Mesendoderm (in vitro differentiated cells): ENCODE data around the gene LIX1.
"Not testable (repeated sequence)": the region's sequence is repeated elsewhere in the genome, so short reads cannot be mapped to it uniquely, and the experiment has no call there.

ENCODE experiments used
- DNase-seq: peaks from one replicate; pipeline ENCODE4 v3.0.0; 2013
- H2AK5ac ChIP-seq: 2 replicates; pipeline ENCODE4 v1.6.1; 2013; ENCODE audit warnings: low read length, inconsistent platforms
- H2BK120ac ChIP-seq: 2 replicates; pipeline ENCODE4 v1.6.1; 2013; ENCODE audit warnings: low read depth, mild to moderate bottlenecking, low read length, moderate library complexity, mixed read lengths
- H2BK15ac ChIP-seq: replicated peaks from 2 replicates; pipeline ENCODE4 v1.6.1; 2013; ENCODE audit warnings: low read depth, mild to moderate bottlenecking, moderate library complexity
- H2BK5ac ChIP-seq: 2 replicates; pipeline ENCODE4 v1.6.1; 2013; ENCODE audit warnings: low read length, inconsistent platforms
- H3K18ac ChIP-seq: 2 replicates; pipeline ENCODE4 v1.6.1; 2013; ENCODE audit warnings: mild to moderate bottlenecking, low read length, mixed read lengths
- H3K23ac ChIP-seq: one replicate; pipeline ENCODE4 v1.6.1; 2013; ENCODE audit warnings: low read length
- H3K27ac ChIP-seq: 2 replicates; pipeline ENCODE4 v1.5.1; 2013; ENCODE audit warnings: low read depth, mild to moderate bottlenecking, inconsistent platforms, low read length, moderate library complexity
- H3K27me3 ChIP-seq: 2 replicates; pipeline ENCODE4 v1.6.1; 2013; ENCODE audit warnings: low read length, control low read depth, mild to moderate bottlenecking, inconsistent platforms; ENCODE audit not compliant: insufficient read depth, poor library complexity
- H3K36me3 ChIP-seq: 2 replicates; pipeline ENCODE4 v1.6.1; 2013; ENCODE audit warnings: low read length, inconsistent platforms; ENCODE audit not compliant: control insufficient read depth, insufficient read depth
- H3K4ac ChIP-seq: one replicate; pipeline ENCODE4 v1.6.1; 2013; ENCODE audit warnings: low read depth, mild to moderate bottlenecking, low read length, moderate library complexity
- H3K4me1 ChIP-seq: 2 replicates; pipeline ENCODE4 v1.6.1; 2013; ENCODE audit warnings: low read depth, low read length, inconsistent platforms; ENCODE audit not compliant: control insufficient read depth
- H3K4me2 ChIP-seq: 2 replicates; pipeline ENCODE4 v1.6.1; 2013; ENCODE audit warnings: low read length
- H3K4me3 ChIP-seq: 2 replicates; pipeline ENCODE4 v1.5.1; 2013; ENCODE audit warnings: mild to moderate bottlenecking, low read length
- H3K56ac ChIP-seq: one replicate; pipeline ENCODE4 v1.6.1; 2013; ENCODE audit warnings: low read length
- H3K79me1 ChIP-seq: 2 replicates; pipeline ENCODE4 v1.6.1; 2013; ENCODE audit warnings: low read length, inconsistent platforms
- H3K79me2 ChIP-seq: 2 replicates; pipeline ENCODE4 v1.6.1; 2013; ENCODE audit warnings: mild to moderate bottlenecking, low read length; ENCODE audit not compliant: control insufficient read depth, insufficient read depth
- H3K9ac ChIP-seq: 2 replicates; pipeline ENCODE4 v1.6.1; 2013; ENCODE audit warnings: low read length, inconsistent platforms
- H4K5ac ChIP-seq: one replicate; pipeline ENCODE4 v1.6.1; 2013; ENCODE audit warnings: low read length
- H4K8ac ChIP-seq: one replicate; pipeline ENCODE4 v1.6.1; 2013; ENCODE audit warnings: low read depth, mild to moderate bottlenecking, control low read depth, low read length, moderate library complexity
- WGBS: extraction: QIAGEN DNeasy Blood & Tissue Kit; methylation state at CpG from one replicate; pipeline ENCODE4 v1.1.7; 2013; ENCODE audit warnings: low lambda C conversion rate, missing lambda C conversion rate; ENCODE audit not compliant: insufficient coverage; ENCODE audit errors: extremely low coverage; 5-methylcytosine and 5-hydroxymethylcytosine counted together

LIX1 gene

GRCh38 chr5:97182571-97183099, 40.2 kb upstream of the LIX1 start:
- peak overlapping the region; percentile 39 for H3K18ac ChIP-seq
- peaks cover 7% of the 10 kb centered on the region for H3K36me3 ChIP-seq
- H3K4me1 ChIP-seq, result no peaks in the 10 kb centered on the region
- peak overlapping the region; percentile 36 for H2BK5ac ChIP-seq
- H3K9ac ChIP-seq, result peak overlapping the region; percentile 79
- peak overlapping the region; percentile 97 for H4K8ac ChIP-seq
- no peak overlapping the region for H2AK5ac ChIP-seq
- peaks cover 4% of the 10 kb centered on the region for H3K79me1 ChIP-seq
- H3K56ac ChIP-seq, result peak overlapping the region; percentile 89
- H2BK15ac ChIP-seq, result no peak overlapping the region
- peaks cover 16% of the 10 kb centered on the region for H3K79me2 ChIP-seq
- H3K27ac ChIP-seq, result peak overlapping the region; percentile 16
- H3K4me2 ChIP-seq, result peak overlapping the region; percentile 10
- H3K23ac ChIP-seq, result no peak overlapping the region
- no peak overlapping the region for H2BK120ac ChIP-seq
- no peak for DNase-seq
- H3K27me3 ChIP-seq, result no peaks in the 10 kb centered on the region
- H3K4me3 ChIP-seq, result peak overlapping the region; percentile 68
- H3K4ac ChIP-seq, result peak overlapping the region; percentile 0
- H4K5ac ChIP-seq, result no peak overlapping the region
- WGBS, result no CpG with 5 or more reads among the region's 12 CpGs

- Histone ChIP-seq H3K9ac (peak overlapping the region; percentile 79), H3K4me3 (peak overlapping the region; percentile 68), H3K4me1 (no peaks in the 10 kb centered on the region), H2BK5ac (no peak overlapping the region), H3K18ac (no peak overlapping the region), H3K4me2 (peak overlapping the region; percentile 10), H2BK15ac (no peak overlapping the region), H2AK5ac (no peak overlapping the region), H3K79me1 (peaks cover 4% of the 10 kb centered on the region), H3K36me3 (peaks cover 7% of the 10 kb centered on the region), H2BK120ac (no peak overlapping the region), H3K27ac (no peak overlapping the region), H3K4ac (no peak overlapping the region), H4K5ac (no peak overlapping the region), H3K79me2 (peaks cover 16% of the 10 kb centered on the region), H3K23ac (no peak overlapping the region), H3K56ac (peak overlapping the region; percentile 26), H4K8ac (no peak overlapping the region), H3K27me3 (no peaks in the 10 kb centered on the region)
- WGBS, result no CpG with 5 or more reads among the region's 4 CpGs
- no peak for DNase-seq
Measured at GRCh38 chr5:97181856-97182545, 39.6 kb upstream of the LIX1 start.

GRCh38 chr5:97179457-97179856, 37.0 kb upstream of the LIX1 start:
- H3K4ac ChIP-seq, H4K8ac ChIP-seq, H3K4me1 ChIP-seq, H3K36me3 ChIP-seq, H3K79me1 ChIP-seq, H3K4me2 ChIP-seq, H2BK15ac ChIP-seq, H3K23ac ChIP-seq, DNase-seq, H3K18ac ChIP-seq, H3K9ac ChIP-seq, H3K4me3 ChIP-seq, H2BK120ac ChIP-seq, H4K5ac ChIP-seq, H3K27me3 ChIP-seq, H2AK5ac ChIP-seq, H3K27ac ChIP-seq, H2BK5ac ChIP-seq, H3K56ac ChIP-seq: not testable (repeated sequence)
- WGBS, result no CpG with 5 or more reads among the region's 3 CpGs
- H3K79me2 ChIP-seq, result peaks cover 16% of the 10 kb centered on the region

- H4K8ac ChIP-seq, result no peak overlapping the region
- H4K5ac ChIP-seq, result no peak overlapping the region
- H2BK5ac ChIP-seq, result no peak overlapping the region
- H3K4me2 ChIP-seq, result no peak overlapping the region
- H3K36me3 ChIP-seq, result peaks cover 2% of the 10 kb centered on the region
- no peaks in the 10 kb centered on the region for H3K79me1 ChIP-seq
- no peak overlapping the region for H2BK15ac ChIP-seq
- no peak overlapping the region for H3K9ac ChIP-seq
- no peaks in the 10 kb centered on the region for H3K4me1 ChIP-seq
- no peak overlapping the region for H3K27ac ChIP-seq
- no peak overlapping the region for H3K18ac ChIP-seq
- H3K23ac ChIP-seq, result no peak overlapping the region
- no peak overlapping the region for H2AK5ac ChIP-seq
- H3K79me2 ChIP-seq, result no peaks in the 10 kb centered on the region
- no peak for DNase-seq
- H2BK120ac ChIP-seq, result no peak overlapping the region
- no peak overlapping the region for H3K56ac ChIP-seq
- no peaks in the 10 kb centered on the region for H3K27me3 ChIP-seq
- no peak overlapping the region for H3K4me3 ChIP-seq
- no peak overlapping the region for H3K4ac ChIP-seq
Measured at GRCh38 chr5:97172227-97172626, 29.8 kb upstream of the LIX1 start.

- Histone ChIP-seq H2AK5ac (no peak overlapping the region), H3K36me3 (peaks cover 2% of the 10 kb centered on the region), H4K8ac (no peak overlapping the region), H3K56ac (no peak overlapping the region), H2BK120ac (no peak overlapping the region), H3K79me1 (no peaks in the 10 kb centered on the region), H3K4me3 (no peak overlapping the region), H3K4me2 (no peak overlapping the region), H2BK15ac (no peak overlapping the region), H3K27ac (no peak overlapping the region), H3K18ac (no peak overlapping the region), H3K4me1 (no peaks in the 10 kb centered on the region), H3K4ac (no peak overlapping the region), H3K23ac (no peak overlapping the region), H3K79me2 (no peaks in the 10 kb centered on the region), H3K27me3 (no peaks in the 10 kb centered on the region), H2BK5ac (no peak overlapping the region), H4K5ac (no peak overlapping the region), H3K9ac (no peak overlapping the region)
- no CpG with 5 or more reads among the region's 3 CpGs for WGBS
- DNase-seq, result no peak
Measured at GRCh38 chr5:97171703-97172102, 29.3 kb upstream of the LIX1 start.

GRCh38 chr5:97167435-97167834, 25.0 kb upstream of the LIX1 start:
- Histone ChIP-seq H2BK120ac (no peak overlapping the region), H3K4me3 (no peak overlapping the region), H4K5ac (no peak overlapping the region), H3K4me1 (no peaks in the 10 kb centered on the region), H3K9ac (no peak overlapping the region), H3K18ac (no peak overlapping the region), H3K27ac (no peak overlapping the region), H3K56ac (no peak overlapping the region), H2AK5ac (no peak overlapping the region), H3K36me3 (no peaks in the 10 kb centered on the region), H4K8ac (no peak overlapping the region), H3K79me2 (no peaks in the 10 kb centered on the region), H2BK5ac (no peak overlapping the region), H3K27me3 (no peaks in the 10 kb centered on the region), H3K4ac (no peak overlapping the region), H3K4me2 (no peak overlapping the region), H3K23ac (no peak overlapping the region), H3K79me1 (no peaks in the 10 kb centered on the region), H2BK15ac (no peak overlapping the region)
- no CpG with 5 or more reads among the region's 6 CpGs for WGBS
- DNase-seq, result no peak
